Endothelial cell (in vitro differentiated cells): Measurements from ENCODE around the gene KAT7. TPM values are rescaled to one million over a fixed set of nuclear protein-coding genes. Genes with fewer than 3 reads are reported as not detected.
"Not testable (repeated sequence)": the region's sequence is repeated elsewhere in the genome, so short reads cannot be mapped to it uniquely, and the experiment has no call there.

Source experiments
- DNase-seq: peaks from one replicate; pipeline ENCODE4 v3.0.0; 2021; ENCODE audit warnings: low spot score
- H3K27ac Mint-ChIP-seq: one replicate; pipeline ENCODE4 v1.8.0; 2021; ENCODE audit warnings: mixed read lengths, inconsistent platforms; ENCODE audit not compliant: unreplicated experiment
- H3K27me3 Mint-ChIP-seq: one replicate; pipeline ENCODE4 v1.8.0; 2021; ENCODE audit warnings: mild to moderate bottlenecking, moderate library complexity, mixed read lengths, inconsistent platforms; ENCODE audit not compliant: unreplicated experiment
- H3K36me3 Mint-ChIP-seq: one replicate; pipeline ENCODE4 v1.8.0; 2021; ENCODE audit warnings: mild to moderate bottlenecking, low read depth, mixed read lengths, inconsistent platforms; ENCODE audit not compliant: unreplicated experiment
- H3K4me1 Mint-ChIP-seq: one replicate; pipeline ENCODE4 v1.8.0; 2021; ENCODE audit warnings: mild to moderate bottlenecking, mixed read lengths, inconsistent platforms; ENCODE audit not compliant: unreplicated experiment
- H3K4me3 Mint-ChIP-seq: one replicate; pipeline ENCODE4 v1.8.0; 2021; ENCODE audit warnings: mild to moderate bottlenecking, mixed read lengths, inconsistent platforms; ENCODE audit not compliant: unreplicated experiment
- H3K9me3 Mint-ChIP-seq: one replicate; pipeline ENCODE4 v1.8.0; 2021; ENCODE audit warnings: mixed read lengths, inconsistent platforms; ENCODE audit not compliant: unreplicated experiment
- CTCF ChIP-seq: fragments of 200-600 bp; sonication (generic); IDR thresholded peaks from one replicate; pipeline ENCODE4 v1.5.0; 2021; ENCODE audit warnings: antibody characterized with exemption; ENCODE audit not compliant: unreplicated experiment
- total RNA-seq: library from RNA; stranded (reverse); fragmentation: NEBNext Ultra II Directional; extraction: Animal tissue kit (Norgen Biotek cat#: 25700); gene quantifications from one replicate; pipeline ENCODE4 v1.2.1, GENCODE V29; 2021; ENCODE audit not compliant: unreplicated experiment

Gene KAT7
- total RNA-seq, 1 donor from 2014 or later: 307 TPM

GRCh38 chr17:49755663-49756283, 32.7 kb upstream of the KAT7 start:
- Mint-ChIP-seq H3K4me3 (no peak overlapping the region), H3K27ac (no peak overlapping the region)
- TF ChIP-seq CTCF: no peak

GRCh38 chr17:49756323-49757150, 31.9 kb upstream of the KAT7 start:
- Mint-ChIP-seq H3K9me3 (no peaks in the 10 kb centered on the region), H3K27me3 (no peaks in the 10 kb centered on the region), H3K4me3 (no peak overlapping the region), H3K4me1 (no peaks in the 10 kb centered on the region), H3K27ac (no peak overlapping the region), H3K36me3 (no peaks in the 10 kb centered on the region)
- DNase-seq: no peak
- TF ChIP-seq CTCF: no peak

More at GRCh38 chr17:49755663-49756283, 32.7 kb upstream of the KAT7 start:
- Mint-ChIP-seq H3K27me3 (no peaks in the 10 kb centered on the region), H3K9me3 (no peaks in the 10 kb centered on the region), H3K36me3 (no peaks in the 10 kb centered on the region), H3K4me1 (no peaks in the 10 kb centered on the region)
- no peak for DNase-seq

GRCh38 chr17:49757151-49757777, 31.2 kb upstream of the KAT7 start:
- Mint-ChIP-seq H3K4me1 (no peaks in the 10 kb centered on the region), H3K27ac (no peak overlapping the region), H3K9me3 (no peaks in the 10 kb centered on the region), H3K27me3 (no peaks in the 10 kb centered on the region), H3K4me3 (no peak overlapping the region), H3K36me3 (no peaks in the 10 kb centered on the region)
- DNase-seq: no peak
- TF ChIP-seq CTCF: no peak

GRCh38 chr17:49758464-49759010, 29.9 kb upstream of the KAT7 start:
- not testable (repeated sequence) for H3K27ac Mint-ChIP-seq, H3K4me1 Mint-ChIP-seq, H3K36me3 Mint-ChIP-seq, H3K27me3 Mint-ChIP-seq, H3K9me3 Mint-ChIP-seq, H3K4me3 Mint-ChIP-seq, DNase-seq

- Mint-ChIP-seq H3K36me3 (no peaks in the 10 kb centered on the region), H3K4me1 (peaks cover 8% of the 10 kb centered on the region), H3K9me3 (no peaks in the 10 kb centered on the region), H3K27me3 (no peaks in the 10 kb centered on the region), H3K27ac (no peak overlapping the region), H3K4me3 (no peak overlapping the region)
- no peak for TF ChIP-seq CTCF
- DNase-seq: no peak
Measured at GRCh38 chr17:49759203-49759602, 29.3 kb upstream of the KAT7 start.
